Cerebellar nuclear complex (tissue), 1 donor: ENCODE results near the gene NEUROD2.

Experiments
- DNase-seq, 2 experiments: peaks; one replicate each; lab custom pipeline; 2025; lab: John Stamatoyannopoulos, UW

The NEUROD2 gene

GRCh38 chr17:39618956-39619785 lies 11.5 kb upstream of the NEUROD2 start:
- DNase-seq: no peak

GRCh38 chr17:39618246-39618913 lies 10.7 kb upstream of the NEUROD2 start:
- DNase-seq: no peak

GRCh38 chr17:39617446-39618245 lies 9.9 kb upstream of the NEUROD2 start:
- DNase-seq: peak in 1 of 2 experiments; percentile 26

GRCh38 chr17:39617100-39617445 lies 9.4 kb upstream of the NEUROD2 start:
- no peak for DNase-seq

GRCh38 chr17:39615434-39615833 lies 7.7 kb upstream of the NEUROD2 start:
- DNase-seq: no peak

GRCh38 chr17:39614545-39615157 lies 6.9 kb upstream of the NEUROD2 start:
- no peak for DNase-seq

DNA sequence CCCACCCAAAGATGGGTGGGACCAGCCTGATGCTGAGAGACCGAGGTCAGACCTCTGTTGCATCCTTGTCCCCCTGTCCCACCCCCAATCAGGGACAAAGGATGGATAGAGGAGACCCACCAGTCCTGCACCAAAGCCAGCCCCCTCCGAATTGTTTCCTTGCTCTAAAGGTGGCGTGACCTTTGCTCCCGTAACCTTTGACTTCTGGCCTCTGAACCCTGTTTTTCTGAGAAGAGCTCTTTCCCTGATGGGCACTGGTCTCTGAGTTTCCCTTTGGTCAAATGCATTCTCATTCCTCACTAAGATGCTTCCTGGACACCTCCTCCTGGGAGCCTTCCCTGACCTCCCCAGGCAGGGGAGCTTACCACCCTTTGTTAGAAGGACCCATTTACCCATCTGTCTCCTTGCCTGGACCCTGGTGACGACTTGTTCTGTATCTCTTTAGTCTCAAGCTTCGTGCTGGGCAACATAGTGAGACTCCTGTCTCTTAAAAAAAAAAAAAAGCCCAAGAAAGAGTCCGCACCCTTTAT lies 5.3 kb upstream of the NEUROD2 start:
- DNase-seq: no peak

GRCh38 chr17:39612291-39612894 lies 4.7 kb upstream of the NEUROD2 start:
- no peak for DNase-seq

DNA sequence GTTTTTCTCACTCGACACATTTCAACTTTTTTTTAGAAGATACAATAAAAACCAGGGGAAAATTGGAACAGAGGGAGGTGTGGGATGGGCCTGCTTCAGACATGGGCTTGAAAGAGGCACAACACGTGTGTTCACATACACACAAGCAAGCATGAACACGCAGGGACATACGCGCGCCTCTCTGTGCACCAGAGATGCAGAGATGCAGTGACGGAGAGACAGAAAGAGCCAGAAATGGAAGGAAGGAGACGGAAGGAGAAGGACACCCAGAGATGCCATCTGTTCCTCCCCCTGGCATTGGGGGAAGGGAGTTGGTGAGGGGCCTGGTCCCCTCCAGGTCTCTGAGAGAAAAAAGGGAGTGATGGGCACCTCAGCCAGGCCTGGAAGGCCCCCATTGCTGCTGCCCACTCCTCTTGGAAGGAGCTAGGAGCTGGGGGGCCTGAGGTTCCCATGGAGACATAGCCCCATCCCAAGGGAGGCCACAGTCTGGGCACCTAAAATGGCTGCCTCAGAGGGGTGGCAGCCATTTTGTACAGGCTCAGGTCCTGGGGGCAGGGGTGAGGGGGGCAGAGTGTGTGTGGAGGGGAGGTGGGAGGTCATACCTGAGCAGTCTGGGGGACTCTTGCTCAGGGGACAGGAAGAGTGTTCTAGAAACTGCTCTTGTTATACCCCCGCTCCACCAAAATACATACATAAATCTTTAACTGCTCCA lies 3.8 kb upstream of the NEUROD2 start:
- no peak for DNase-seq

- no peak for DNase-seq
Observed at GRCh38 chr17:39609416-39610025, 1.8 kb upstream of the NEUROD2 start.

DNA sequence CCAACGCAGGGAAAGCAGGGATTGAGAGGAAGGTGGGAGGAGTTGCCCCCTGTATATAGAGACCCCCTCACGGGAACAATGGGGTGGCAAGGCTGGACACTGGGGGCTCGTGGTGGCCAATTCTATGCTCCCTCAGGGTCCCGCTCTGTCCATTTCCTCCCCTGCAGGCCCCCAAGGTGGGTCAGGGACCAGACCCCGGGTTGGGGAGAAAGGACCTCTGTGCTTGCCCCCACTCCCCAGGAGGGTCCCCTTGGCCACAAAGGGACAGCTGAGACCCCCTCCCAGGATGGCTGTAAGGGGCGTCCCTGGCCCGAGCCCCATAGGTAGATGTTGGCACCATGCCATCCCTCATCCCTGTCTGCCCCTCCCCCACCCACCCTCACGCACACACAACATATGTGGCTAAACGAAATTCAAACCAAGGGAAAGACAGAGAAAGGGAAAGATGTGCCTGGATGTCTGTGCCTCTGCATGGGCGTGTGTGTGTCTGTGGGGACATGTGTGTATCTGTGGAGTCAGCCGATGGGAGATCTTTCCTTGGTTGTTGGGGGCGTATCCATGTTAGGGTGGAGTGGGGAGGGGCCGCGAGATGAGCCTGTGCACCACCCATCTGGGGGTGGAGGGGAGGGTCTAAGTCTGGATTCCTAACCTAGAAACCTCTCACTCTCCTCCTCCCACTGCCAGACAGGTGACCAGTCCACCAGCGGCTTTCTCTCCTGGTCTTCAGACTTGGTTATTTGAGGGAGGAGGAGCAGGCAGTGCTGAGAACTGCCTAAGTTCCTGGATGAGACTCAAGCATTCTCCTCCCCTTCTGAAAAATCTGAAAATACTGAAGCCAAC lies 642 bp upstream of the NEUROD2 start:
- no peak for DNase-seq

DNA sequence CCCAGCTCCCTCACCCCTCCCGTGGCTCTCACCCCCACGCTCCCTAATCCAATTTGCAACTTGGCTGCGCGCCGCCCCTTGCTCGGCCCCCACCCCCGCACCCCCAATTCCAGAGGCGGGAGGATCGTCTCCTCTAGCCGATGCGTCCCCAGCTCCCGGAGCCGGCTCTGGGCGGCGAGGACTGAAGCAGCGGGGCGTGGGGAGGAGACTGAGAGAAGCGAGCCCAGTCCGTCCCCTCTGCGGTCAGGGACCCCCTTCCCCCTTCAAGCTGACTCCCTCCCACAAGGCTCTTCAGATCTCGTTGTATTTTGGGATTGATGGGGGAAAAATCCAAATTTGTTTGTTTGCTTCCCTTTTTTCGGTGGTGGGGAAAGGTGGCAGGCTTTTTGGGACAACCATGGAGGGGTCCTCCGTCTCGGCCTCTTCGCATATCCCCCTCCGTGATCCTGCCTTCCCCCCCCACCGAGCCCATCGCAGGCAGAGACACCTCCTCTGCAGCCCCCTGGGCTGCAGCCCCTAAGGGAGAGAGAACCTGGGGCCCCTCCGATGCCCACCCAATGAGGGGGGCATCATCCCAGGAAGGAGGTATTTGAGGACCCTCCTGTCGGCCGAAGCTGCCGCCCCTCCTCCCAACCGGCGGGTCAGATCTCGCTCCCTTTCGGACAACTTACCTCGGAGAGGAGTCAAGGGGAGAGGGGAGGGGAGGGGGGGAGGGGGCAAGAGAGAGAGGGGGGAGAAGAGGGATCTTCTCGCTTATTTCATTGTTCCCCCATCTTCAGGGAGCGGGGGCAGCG lies 466 bp downstream of the NEUROD2 start:
- no peak for DNase-seq

DNA sequence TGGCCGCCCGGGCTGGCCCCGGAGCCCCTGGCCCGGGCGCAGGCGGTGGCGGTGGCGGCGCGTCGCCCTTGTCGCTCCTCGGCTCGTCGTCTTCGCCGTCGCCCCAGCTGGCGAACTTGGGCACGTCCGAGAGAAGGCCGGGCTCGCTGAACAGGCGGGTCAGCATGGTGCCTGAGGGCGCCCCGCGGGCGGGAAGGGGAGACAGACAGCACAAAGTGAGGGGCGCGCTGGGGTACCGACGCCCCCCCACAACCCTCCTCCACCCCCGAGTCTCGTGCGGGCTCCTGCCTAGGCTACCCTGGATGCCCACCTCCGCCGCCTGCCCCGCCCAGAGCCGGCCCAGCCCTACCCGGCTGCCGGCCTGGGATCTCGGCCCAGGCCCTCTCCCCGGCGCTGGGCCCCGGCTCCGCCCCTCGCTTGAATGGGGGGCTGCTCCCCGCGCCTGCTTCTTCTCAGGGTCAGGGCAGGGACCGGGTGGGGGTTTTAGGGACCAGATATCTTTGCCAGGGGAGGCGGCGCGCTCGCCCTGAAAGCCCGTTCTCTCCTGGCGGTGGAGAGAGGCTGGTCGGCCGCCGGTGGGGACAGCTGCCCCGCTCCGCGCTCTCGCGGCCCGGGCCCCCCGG lies 1.2 kb downstream of the NEUROD2 start:
- DNase-seq: no peak

GRCh38 chr17:39605492-39606433 lies 2.0 kb downstream of the NEUROD2 start:
- no peak for DNase-seq

DNA sequence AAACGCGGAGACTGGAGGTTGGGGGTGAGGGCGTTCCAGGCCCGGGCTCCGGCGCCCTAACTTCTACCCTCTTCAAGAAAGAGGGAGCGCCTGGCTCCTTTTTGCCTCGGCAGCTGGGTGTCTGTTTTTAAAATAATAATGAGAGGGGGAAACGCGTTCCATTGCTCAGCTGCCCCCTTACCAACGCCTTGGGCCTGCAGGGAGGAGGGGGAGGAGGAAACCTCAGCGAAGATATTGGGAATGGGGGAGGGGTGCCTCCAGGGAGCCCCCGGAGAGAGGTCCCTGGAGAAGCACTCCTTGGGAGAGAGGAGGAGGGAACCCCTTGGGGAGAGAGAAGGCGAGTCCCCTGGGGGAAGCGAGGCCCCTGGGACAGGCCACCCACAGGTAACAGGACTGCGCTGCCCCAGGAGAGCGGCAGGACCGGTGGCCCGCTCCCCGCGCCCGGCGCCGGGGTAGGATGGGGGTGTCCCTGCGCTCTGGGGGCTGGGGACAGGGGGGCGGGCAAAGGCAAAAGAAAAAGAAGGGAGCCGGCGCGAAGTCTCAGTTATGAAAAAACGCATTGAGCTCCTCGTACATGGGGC lies 2.7 kb downstream of the NEUROD2 start:
- no peak for DNase-seq

GRCh38 chr17:39603304-39604016 lies 4.3 kb downstream of the NEUROD2 start:
- no peak for DNase-seq
